K562 (cell line): ENCODE results near the gene CREG1. TPM values are rescaled to one million over a fixed set of nuclear protein-coding genes. Genes with fewer than 3 reads are reported as not detected.

Source experiments
- CREM ChIP-seq: IDR thresholded peaks from 2 replicates; pipeline ENCODE4 v1.6.1; 2014; ENCODE audit warnings: antibody characterized with exemption, low read depth
- CTCFL ChIP-seq: IDR thresholded peaks from 2 replicates; pipeline ENCODE4 v1.6.1; 2011; ENCODE audit warnings: borderline replicate concordance, low read depth, mild to moderate bottlenecking, moderate library complexity, low read length; ENCODE audit not compliant: insufficient read depth, poor library complexity, severe bottlenecking
- CXXC5 ChIP-seq: fragments of 250-450 bp; sonication (Bioruptor Pico); IDR thresholded peaks from 2 replicates; pipeline ENCODE4 v1.8.0; 2022; ENCODE audit warnings: inconsistent platforms, mild to moderate bottlenecking, moderate library complexity
- E2F3 ChIP-seq: fragments of 250-450 bp; sonication (Bioruptor Pico); IDR thresholded peaks from 2 replicates; pipeline ENCODE4 v1.4.0; 2020; ENCODE audit warnings: mild to moderate bottlenecking
- ELF1 ChIP-seq: fragments of 200-800 bp; sonication (Bioruptor generic); IDR thresholded peaks from 2 replicates; pipeline ENCODE4 v1.6.1; 2016; ENCODE audit warnings: missing genetic modification characterization, missing compliant biosample characterization
- GMEB1 ChIP-seq: fragments of 250-450 bp; sonication (Bioruptor Pico); IDR thresholded peaks from 2 replicates; pipeline ENCODE4 v1.4.0; 2020; ENCODE audit warnings: mild to moderate bottlenecking
- HBP1 ChIP-seq: fragments of 450-650 bp; formaldehyde crosslinking; IDR thresholded peaks from 2 replicates; pipeline ENCODE4 v1.4.0; 2022; ENCODE audit warnings: missing genetic modification characterization
- NFYB ChIP-seq: IDR thresholded peaks from 2 replicates; pipeline ENCODE4 v1.6.1; 2011; ENCODE audit warnings: mild to moderate bottlenecking, moderate library complexity; ENCODE audit not compliant: insufficient read length; ENCODE audit errors: extremely low read depth
- OTX1 ChIP-seq: fragments of 450-650 bp; formaldehyde crosslinking; IDR thresholded peaks from 2 replicates; pipeline ENCODE4 v1.4.0; 2022; ENCODE audit warnings: mild to moderate bottlenecking
- SMC3 ChIP-seq: conservative IDR thresholded peaks from 2 replicates; pipeline ENCODE4 v1.6.1; 2011; ENCODE audit warnings: low read depth, low read length, improper control_type of control experiment; ENCODE audit not compliant: insufficient read depth
- SNAPC5 ChIP-seq: fragments of 250-450 bp; sonication (Bioruptor Pico); IDR thresholded peaks from 2 replicates; pipeline ENCODE4 v1.8.0; 2021; ENCODE audit warnings: moderate library complexity, mild to moderate bottlenecking, inconsistent platforms
- SRSF1 ChIP-seq: fragments of 200-400 bp; formaldehyde crosslinking; IDR thresholded peaks from 2 replicates; pipeline ENCODE4 v1.6.1; 2017; ENCODE audit warnings: mild to moderate bottlenecking, low read depth, low read length, moderate library complexity
- TAF1 ChIP-seq: IDR thresholded peaks from 2 replicates; pipeline ENCODE4 v1.6.1; 2011; ENCODE audit warnings: mild to moderate bottlenecking, low read length, moderate library complexity; ENCODE audit not compliant: insufficient read depth, control insufficient read depth, severe bottlenecking; ENCODE audit errors: extremely low read depth
- TCF7 ChIP-seq: sonication (generic); IDR thresholded peaks from 2 replicates; pipeline ENCODE4 v1.6.1; 2016; ENCODE audit warnings: antibody characterized with exemption, borderline replicate concordance
- USF2 ChIP-seq: sonication (generic); formaldehyde crosslinking; IDR thresholded peaks from 2 replicates; pipeline ENCODE4 v1.5.0; 2020; ENCODE audit warnings: missing genetic modification reagents
- ZC3H4 ChIP-seq: sonication (generic); formaldehyde crosslinking; IDR thresholded peaks from 2 replicates; pipeline ENCODE4 v1.9.0; 2021; ENCODE audit warnings: missing genetic modification reagents, borderline replicate concordance
- ZFP36 ChIP-seq: fragments of 150-350 bp; IDR thresholded peaks from 2 replicates; pipeline ENCODE4 v1.6.1; 2018; ENCODE audit warnings: low read length, low read depth; ENCODE audit not compliant: partially characterized antibody
- ZNF24 ChIP-seq: fragments of 450-650 bp; IDR thresholded peaks from 2 replicates; pipeline ENCODE4 v1.6.1; 2016
- ZNF76 ChIP-seq: fragments of 250-450 bp; sonication (Bioruptor Pico); IDR thresholded peaks from 2 replicates; pipeline ENCODE4 v1.4.0; 2020; ENCODE audit warnings: mild to moderate bottlenecking, moderate library complexity, borderline replicate concordance
- polyA plus RNA-seq, 8 experiments: library from polyadenylated mRNA; depleted of rRNA in 4 of 8; stranded (reverse) in 5 of 8; unstranded in 3 of 8; fragments of >200 nt; fragmentation: Nextera tagmentation in 2 of 8; fragmentation: Illumina TruSeq in 1 of 8; extraction: Ambion mirVana in 2 of 8; extraction: Trizol in 1 of 8; gene quantifications; 2 replicates each; pipeline versions ENCODE4 v1.2.1 to v1.2.3, GENCODE V29; 2011 to 2014; ENCODE audit warnings: inconsistent platforms in 1 of 8, missing spikeins in 1 of 8
- total RNA-seq, 7 experiments: library from RNA; depleted of rRNA in 6 of 7; stranded (reverse); fragments of >200 nt in 6 of 7; fragmentation: Illumina TruSeq in 2 of 7; extraction: Trizol in 2 of 7; gene quantifications; 2 replicates each; pipeline versions ENCODE4 v1.2.1 to v1.2.3, GENCODE V29; 2011 to 2021; ENCODE audit warnings: low replicate concordance in 1 of 7

CREG1 gene
- total and polyA plus RNA-seq, 9 of the 15 experiments (the other 6 are each of a cell fraction or from before 2014, with no cell fraction given) = 45.7 to 272 (median 161) TPM

- TF ChIP-seq HBP1 (CRISPR knock-in tag) (no peak), TCF7 (no peak), NFYB (peak; percentile 34), ZNF76 (CRISPR knock-in tag) (peak; percentile 55; the same call in 1 of the 2 replicates), CXXC5 (CRISPR knock-in tag) (peak; percentile 93), ZFP36 (peak; percentile 16), CREM (peak; percentile 64), GMEB1 (CRISPR knock-in tag) (peak; percentile 75), ZNF24 (0 out of 2 replicates have a peak, but pooled peaks have one; percentile 40), ELF1 (tag) (peak; percentile 26), USF2 (no peak), SMC3 (0 out of 2 replicates have a peak, but pooled peaks have one; percentile 10), OTX1 (CRISPR knock-in tag) (no peak), SNAPC5 (CRISPR knock-in tag) (no peak), TAF1 (peak; percentile 94), SRSF1 (no peak), ZC3H4 (CRISPR knock-in tag) (peak; percentile 86; the same call in 1 of the 2 replicates), CTCFL (peak; percentile 61), E2F3 (CRISPR knock-in tag) (0 out of 2 replicates have a peak, but pooled peaks have one; percentile 54)
Measured at GRCh38 chr1:167553136-167554027, at the start of gene CREG1 (continued).
